22Rv1 (cell line): ENCODE results near the gene EHMT2.

Source experiments
- CTCF ChIP-seq: fragments of 450-650 bp; IDR thresholded peaks from 2 replicates; pipeline ENCODE4 v1.5.1; 2017; ENCODE audit warnings: mild to moderate bottlenecking
- ZFX ChIP-seq: fragments of 450-650 bp; IDR thresholded peaks from 2 replicates; pipeline ENCODE4 v1.6.1; 2017; ENCODE audit warnings: antibody characterized with exemption, borderline replicate concordance

GRCh38 chr6:31945507-31946369, 48.2 kb upstream of the EHMT2 start, which contains the start of gene CFB:
- TF ChIP-seq CTCF (no peak), ZFX (no peak)
